Effector CD8-positive, alpha-beta T cell (primary cell): Measurements from ENCODE around the gene SNX17.
A peak's percentile ranks its signal among the peaks of the same experiment; 100 is the strongest.
"Not testable (repeated sequence)": the region's sequence is repeated elsewhere in the genome, so short reads cannot be mapped to it uniquely, and the experiment has no call there.

ENCODE experiments used
- DNase-seq: peaks from one replicate; lab custom pipeline; 2025; lab: John Stamatoyannopoulos, UW

The SNX17 gene

GRCh38 chr2:27398962-27399361, 28.5 kb downstream of the SNX17 start:
- DNase-seq: no peak

GRCh38 chr2:27400348-27401135, 30.1 kb downstream of the SNX17 start:
- no peak for DNase-seq

DNA sequence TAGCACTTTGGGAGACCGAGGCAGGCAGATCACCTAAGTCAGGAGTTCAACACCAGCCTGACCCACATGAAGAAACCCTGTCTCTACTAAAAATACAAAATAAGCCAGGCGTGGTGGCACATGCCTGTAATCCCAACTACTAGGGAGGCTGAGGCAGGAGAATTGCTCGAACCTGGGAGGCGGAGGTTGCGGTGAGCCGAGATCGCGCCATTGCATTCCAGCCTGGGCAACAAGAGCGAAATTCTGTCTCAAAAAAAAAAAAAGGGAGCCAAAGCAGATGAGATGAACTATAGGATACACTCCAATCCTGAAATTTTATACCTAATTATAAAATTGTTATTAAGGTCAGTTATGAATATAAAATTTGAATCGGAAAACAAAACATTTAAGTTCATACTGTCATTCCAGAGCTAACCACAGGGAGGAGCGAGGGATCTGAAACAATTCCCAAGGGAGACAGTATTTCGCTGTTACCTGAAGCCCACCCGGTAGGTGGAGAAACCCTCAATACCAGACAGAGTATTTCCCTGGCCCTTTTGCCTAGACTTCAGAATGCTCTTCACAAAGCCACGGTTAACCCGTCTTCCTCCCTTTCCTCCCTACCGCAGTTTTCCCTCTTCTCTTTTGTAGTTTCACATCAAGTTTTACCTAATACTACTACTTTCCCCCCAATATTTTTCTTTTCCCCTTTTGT, 37.5 kb downstream of the SNX17 start:
- no peak for DNase-seq

GRCh38 chr2:27408601-27409320, 38.3 kb downstream of the SNX17 start:
- DNase-seq: no peak

DNA sequence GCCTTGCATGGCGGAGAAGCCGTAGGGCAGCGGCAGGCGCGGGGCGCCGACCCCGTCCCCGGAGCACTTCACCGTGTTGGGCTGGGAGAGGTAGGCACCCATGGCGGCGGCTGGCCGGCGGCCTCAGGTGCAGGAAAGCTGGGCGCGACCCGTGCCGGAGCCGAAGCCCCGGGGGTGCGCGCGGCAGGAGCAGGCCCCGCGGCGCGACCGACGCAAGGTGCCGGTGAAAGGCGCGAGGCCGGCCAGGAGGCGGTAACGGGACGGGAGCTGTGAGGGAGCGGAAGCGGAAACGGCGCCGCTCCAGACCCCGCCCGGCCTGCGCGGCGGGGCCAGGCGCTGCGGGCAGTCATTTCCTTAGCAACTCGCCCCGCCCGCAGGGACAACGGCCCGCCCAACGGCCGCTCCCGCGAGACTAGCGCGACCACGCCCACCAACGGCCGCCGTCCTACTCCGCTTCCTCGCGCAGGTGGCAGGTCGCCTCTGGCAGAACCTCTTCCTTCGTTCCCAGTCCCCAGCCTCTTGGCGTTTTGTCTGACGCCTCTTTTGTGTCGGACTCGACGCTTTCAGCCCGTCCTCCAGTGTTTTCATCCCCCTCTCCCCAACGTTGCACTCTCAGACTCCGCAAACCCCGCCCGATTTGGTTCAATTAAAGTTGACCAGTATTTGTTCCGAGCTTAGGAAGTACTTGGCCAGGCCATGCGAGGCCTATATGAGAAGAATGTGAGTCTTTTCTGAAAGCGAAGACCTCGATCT, 39.1 kb downstream of the SNX17 start, which contains the start of gene PPM1G:
TSS of gene PPM1G (minus strand) at position 271 of the 753 bp plus-strand sequence. CDS start at position 102, 169 bp downstream.
- peak; percentile 90 for DNase-seq

DNA sequence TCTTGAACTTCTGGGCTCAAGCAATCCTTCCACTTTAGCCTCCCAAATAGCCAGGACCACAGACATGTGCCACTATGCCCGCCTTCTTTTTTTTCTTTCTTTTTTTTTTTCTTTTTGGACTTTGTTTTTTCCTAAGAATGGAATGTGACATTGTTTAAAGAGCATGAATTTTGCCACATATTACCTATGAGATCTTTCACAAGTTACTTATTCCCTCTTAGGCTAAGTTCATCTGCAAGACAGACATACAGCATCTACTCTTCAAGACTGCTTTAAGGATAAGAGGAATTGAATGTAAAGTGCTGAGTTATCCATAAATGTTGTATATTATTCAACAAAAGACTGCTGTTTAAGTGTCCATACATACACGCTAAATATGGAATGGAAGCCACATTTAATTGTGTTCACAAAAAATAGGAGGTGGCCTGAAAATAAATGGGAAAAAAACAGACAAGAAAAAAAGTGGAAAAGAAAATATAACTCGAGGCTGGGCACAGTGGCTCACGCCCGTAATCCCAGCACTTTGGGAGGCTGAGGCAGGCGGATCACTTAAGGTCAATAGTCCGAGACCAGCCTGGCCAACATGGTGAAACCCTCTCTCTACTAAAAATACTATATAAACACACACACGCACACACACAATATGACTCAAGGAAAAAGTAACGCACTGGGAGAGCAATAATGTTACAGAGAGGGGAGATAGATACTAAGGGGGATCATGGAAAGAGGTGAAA, 42.2 kb downstream of the SNX17 start:
- DNase-seq: no peak

DNA sequence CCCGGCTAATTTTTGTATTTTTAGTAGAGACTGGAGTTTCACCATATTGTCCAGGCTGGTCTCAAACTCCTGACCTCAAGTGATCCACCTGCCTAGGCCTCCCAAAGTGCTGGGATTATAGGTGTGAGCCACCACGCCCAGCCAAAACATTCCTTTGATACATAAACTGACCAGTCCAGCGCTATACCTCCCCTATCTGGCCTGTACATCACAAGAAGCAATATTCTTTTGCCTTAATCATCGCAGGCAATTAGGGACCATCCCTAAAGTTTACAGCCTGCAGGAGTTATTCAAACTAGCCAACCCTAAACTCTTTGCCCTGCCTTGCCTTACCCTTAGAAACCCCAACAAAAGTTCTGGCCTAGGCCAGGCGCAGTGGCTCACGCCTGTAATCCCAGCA, 45.7 kb downstream of the SNX17 start:
- no peak for DNase-seq

DNA sequence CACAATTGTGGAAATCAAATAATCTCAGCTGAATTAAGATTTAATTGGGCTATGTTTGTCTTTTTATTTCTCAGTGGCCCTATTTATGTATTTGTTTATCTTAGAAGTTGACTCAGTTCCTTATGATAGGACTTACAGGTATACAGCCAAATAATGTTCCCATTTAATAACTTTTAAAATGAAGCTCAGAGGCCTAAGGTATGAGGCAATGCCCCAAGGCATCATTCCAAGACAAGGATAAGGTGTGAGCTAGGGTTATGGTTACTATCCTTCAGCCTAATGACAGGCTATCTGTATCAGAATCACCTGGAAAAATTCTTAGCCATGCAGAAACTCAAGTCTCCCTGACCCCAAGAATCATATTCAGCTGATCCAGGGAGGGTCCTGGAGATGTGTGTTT, 50.6 kb downstream of the SNX17 start:
- DNase-seq: no peak

- DNase-seq: no peak
Measured at GRCh38 chr2:27421660-27422250, 51.3 kb downstream of the SNX17 start.

- no peak for DNase-seq
Measured at GRCh38 chr2:27422958-27423357, 52.5 kb downstream of the SNX17 start.

DNA sequence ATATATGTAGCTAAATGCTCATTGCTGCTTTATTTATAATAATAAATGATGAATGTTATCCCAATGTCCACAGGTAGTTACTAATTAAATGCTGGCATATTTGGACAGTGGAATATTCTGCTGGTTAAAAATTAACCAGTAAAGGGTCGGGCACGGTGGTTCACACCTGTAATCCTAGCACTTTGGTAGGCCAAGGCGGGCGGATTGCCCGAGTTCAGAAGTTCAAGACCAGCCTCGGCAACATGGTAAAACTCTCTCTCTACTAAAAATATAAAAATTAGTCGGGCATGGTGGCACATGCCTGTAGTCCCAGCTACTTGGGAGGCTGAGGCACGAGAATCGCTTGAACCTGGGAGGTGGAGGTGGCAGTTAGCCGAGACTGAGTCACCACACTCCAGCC, 54.6 kb downstream of the SNX17 start:
- DNase-seq: not testable (repeated sequence)
